ENCODE results near the gene RBM26.

DNA sequence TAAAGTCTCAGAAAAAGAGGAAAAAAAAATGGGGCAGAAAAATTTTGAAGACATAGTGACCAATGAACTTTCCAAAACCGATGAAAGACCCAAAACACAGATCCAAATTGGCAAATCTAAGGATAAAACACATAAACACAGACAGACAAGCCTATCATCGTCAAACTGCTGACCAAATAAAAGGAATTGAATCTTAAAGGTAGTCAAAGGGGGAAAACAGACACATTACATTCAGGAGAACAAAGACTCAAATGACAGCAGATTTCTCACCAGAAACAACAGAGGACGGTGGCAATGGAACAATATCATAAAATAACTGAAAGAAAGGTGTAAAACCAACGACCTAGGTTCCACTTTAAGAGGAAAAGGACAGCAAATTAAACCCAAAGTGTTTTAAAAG lies 10.2 kb downstream of the RBM26 start:
- TF ChIP-seq CTCF (IDR thresholded peaks at IDR 0.05) = no peak
- no peak for TF ChIP-seq POLR2A (IDR thresholded peaks at IDR 0.05)

Data from thyroid gland (tissue), 4 donors.